NCI-H1417 (cell line): ENCODE results near the gene GJB3.
"Not testable (repeated sequence)": the region's sequence is repeated elsewhere in the genome, so short reads cannot be mapped to it uniquely, and the experiment has no call there.

Experiments used
- DNase-seq, 3 experiments: peaks; one replicate each; lab custom pipeline; 2025; lab: John Stamatoyannopoulos, UW

Gene GJB3

GRCh38 chr1:34759503-34760357, 21.3 kb upstream of the GJB3 start, which contains the start of gene GJB4:
Gene GJB4 (plus strand): TSS chr1:34759740. CDS start chr1:34761255, 1,515 bp downstream.
- DNase-seq = no peak

- no peak for DNase-seq
Observed at GRCh38 chr1:34761176-34761761, 19.7 kb upstream of the GJB3 start.

GRCh38 chr1:34761776-34762307, 19.2 kb upstream of the GJB3 start:
- no peak for DNase-seq

- no peak for DNase-seq
Observed at GRCh38 chr1:34762474-34763141, 18.4 kb upstream of the GJB3 start.

- no peak for DNase-seq
Observed at GRCh38 chr1:34763142-34763781, 17.8 kb upstream of the GJB3 start.

- DNase-seq = no peak
Observed at GRCh38 chr1:34768856-34769255, 12.2 kb upstream of the GJB3 start.

GRCh38 chr1:34770891-34771504, 10.0 kb upstream of the GJB3 start:
- no peak for DNase-seq

GRCh38 chr1:34771573-34772371, 9.2 kb upstream of the GJB3 start:
- no peak for DNase-seq

GRCh38 chr1:34773114-34773513, 7.9 kb upstream of the GJB3 start:
- not testable (repeated sequence) for DNase-seq

- DNase-seq = no peak
Observed at GRCh38 chr1:34774957-34775356, 6.1 kb upstream of the GJB3 start.

- DNase-seq = no peak
Observed at GRCh38 chr1:34776911-34777310, 4.1 kb upstream of the GJB3 start.

GRCh38 chr1:34777519-34778321, 3.3 kb upstream of the GJB3 start:
- no peak for DNase-seq

- DNase-seq = no peak
Observed at GRCh38 chr1:34778381-34778780, 2.6 kb upstream of the GJB3 start.

- no peak for DNase-seq
Observed at GRCh38 chr1:34779005-34779404, 2.0 kb upstream of the GJB3 start.

- no peak for DNase-seq
Observed at GRCh38 chr1:34779526-34779925, 1.5 kb upstream of the GJB3 start.

- DNase-seq = no peak
Observed at GRCh38 chr1:34779962-34780361, 1.1 kb upstream of the GJB3 start.

GRCh38 chr1:34780528-34780927, 486 bp upstream of the GJB3 start:
- DNase-seq = no peak

- DNase-seq = no peak
Observed at GRCh38 chr1:34781844-34782391, 904 bp downstream of the GJB3 start.

GRCh38 chr1:34784751-34785221, 3.8 kb downstream of the GJB3 start:
- DNase-seq = no peak
